ENCODE results near the gene RSAD2.

DNA sequence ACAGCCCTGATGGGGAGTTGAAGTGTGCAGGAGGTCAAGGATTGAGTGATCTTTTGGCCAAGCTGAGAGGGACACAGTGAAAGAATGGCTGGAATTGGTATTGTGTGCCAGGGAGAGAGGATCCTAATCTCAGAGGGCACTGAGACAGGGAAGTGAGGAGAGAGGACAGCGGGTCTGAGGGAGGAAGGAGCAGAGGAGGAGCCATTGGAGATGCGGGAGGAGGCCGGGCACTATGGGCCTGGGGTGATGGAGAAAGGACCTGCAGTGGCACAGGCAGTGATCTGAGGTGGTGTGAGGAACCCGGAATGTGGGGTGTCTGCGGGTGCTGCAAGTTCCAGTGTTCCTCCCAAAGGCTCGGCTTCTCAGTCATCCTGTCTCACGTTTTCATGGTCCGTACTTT lies 66.4 kb downstream of the RSAD2 start:
- TF ChIP-seq RAD21 (conservative IDR thresholded peaks at IDR 0.05) = no peak
- TF ChIP-seq, protein P1, sequence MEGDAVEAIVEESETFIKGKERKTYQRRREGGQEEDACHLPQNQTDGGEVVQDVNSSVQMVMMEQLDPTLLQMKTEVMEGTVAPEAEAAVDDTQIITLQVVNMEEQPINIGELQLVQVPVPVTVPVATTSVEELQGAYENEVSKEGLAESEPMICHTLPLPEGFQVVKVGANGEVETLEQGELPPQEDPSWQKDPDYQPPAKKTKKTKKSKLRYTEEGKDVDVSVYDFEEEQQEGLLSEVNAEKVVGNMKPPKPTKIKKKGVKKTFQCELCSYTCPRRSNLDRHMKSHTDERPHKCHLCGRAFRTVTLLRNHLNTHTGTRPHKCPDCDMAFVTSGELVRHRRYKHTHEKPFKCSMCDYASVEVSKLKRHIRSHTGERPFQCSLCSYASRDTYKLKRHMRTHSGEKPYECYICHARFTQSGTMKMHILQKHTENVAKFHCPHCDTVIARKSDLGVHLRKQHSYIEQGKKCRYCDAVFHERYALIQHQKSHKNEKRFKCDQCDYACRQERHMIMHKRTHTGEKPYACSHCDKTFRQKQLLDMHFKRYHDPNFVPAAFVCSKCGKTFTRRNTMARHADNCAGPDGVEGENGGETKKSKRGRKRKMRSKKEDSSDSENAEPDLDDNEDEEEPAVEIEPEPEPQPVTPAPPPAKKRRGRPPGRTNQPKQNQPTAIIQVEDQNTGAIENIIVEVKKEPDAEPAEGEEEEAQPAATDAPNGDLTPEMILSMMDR (IDR thresholded peaks at IDR 0.05; ENCODE audit: poor library complexity, severe bottlenecking) = no peak

Measured in neural cell (in vitro differentiated cells).